SK-N-SH (cell line): Measurements from ENCODE around the gene PRKCQ.
"Not testable (repeated sequence)": the region's sequence is repeated elsewhere in the genome, so short reads cannot be mapped to it uniquely, and the experiment has no call there.

Experiments
- ELF1 ChIP-seq: IDR thresholded peaks from 2 replicates; pipeline ENCODE4 v1.4.0; 2012
- EP300 ChIP-seq, 2 experiments: IDR thresholded peaks; 2 replicates each; pipeline versions ENCODE4 v1.4.0 to v1.6.1; 2012; ENCODE audit warnings: borderline replicate concordance in 1 of 2, low read depth in 1 of 2, low read length in 1 of 2
- FOXM1 ChIP-seq: IDR thresholded peaks from 2 replicates; pipeline ENCODE4 v1.4.0; 2012; ENCODE audit warnings: low read depth, mild to moderate bottlenecking
- NFIC ChIP-seq: IDR thresholded peaks from 2 replicates; pipeline ENCODE4 v1.4.0; 2012; ENCODE audit warnings: borderline replicate concordance
- POLR2AphosphoS5 ChIP-seq: IDR thresholded peaks from 2 replicates; pipeline ENCODE4 v1.6.1; 2012; ENCODE audit warnings: low read depth, low read length
- RAD21 ChIP-seq: IDR thresholded peaks from 2 replicates; pipeline ENCODE4 v1.6.1; 2012; ENCODE audit warnings: mild to moderate bottlenecking, low read length
- RFX5 ChIP-seq: IDR thresholded peaks from 2 replicates; pipeline ENCODE4 v1.6.1; 2012; ENCODE audit warnings: mild to moderate bottlenecking, improper control_type of control experiment, low read length
- TF ChIP-seq, protein P1 (sequence below): fragments of 200-600 bp; sonication (generic); IDR thresholded peaks from 2 replicates; pipeline ENCODE4 v1.6.1; 2017; ENCODE audit warnings: antibody characterized with exemption, mild to moderate bottlenecking, moderate library complexity
- TF ChIP-seq, protein P2 (sequence below): IDR thresholded peaks from 2 replicates; pipeline ENCODE4 v1.4.0; 2012; ENCODE audit warnings: low read depth
- TF ChIP-seq, protein P3 (sequence below): IDR thresholded peaks from 2 replicates; pipeline ENCODE4 v1.6.1; 2012; ENCODE audit warnings: mild to moderate bottlenecking, low read depth, low read length, moderate library complexity
- TF ChIP-seq, protein P4 (sequence below): IDR thresholded peaks from 2 replicates; pipeline ENCODE4 v1.4.0; 2012; ENCODE audit warnings: low read depth, borderline replicate concordance

DNA sequence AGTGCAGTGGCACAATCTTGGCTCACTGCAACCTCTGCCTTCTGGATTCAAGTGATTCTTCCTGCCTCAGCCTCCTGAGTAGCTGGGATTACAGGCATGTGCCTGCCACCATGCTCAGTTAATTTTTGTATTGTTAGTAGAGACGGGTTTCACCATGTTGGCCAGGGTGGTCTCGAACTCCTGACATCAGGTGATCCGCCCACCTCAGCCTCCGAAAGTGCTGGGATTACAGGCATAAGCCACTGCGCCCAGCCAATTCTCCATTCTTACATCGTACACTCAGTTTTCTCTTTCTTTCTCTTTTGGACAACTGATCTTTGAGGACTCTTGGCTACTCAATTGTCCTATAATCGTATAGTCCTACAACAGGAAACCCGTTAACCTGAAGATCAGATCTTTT is 2.8 kb upstream of the PRKCQ start:
- TF ChIP-seq, protein P1, sequence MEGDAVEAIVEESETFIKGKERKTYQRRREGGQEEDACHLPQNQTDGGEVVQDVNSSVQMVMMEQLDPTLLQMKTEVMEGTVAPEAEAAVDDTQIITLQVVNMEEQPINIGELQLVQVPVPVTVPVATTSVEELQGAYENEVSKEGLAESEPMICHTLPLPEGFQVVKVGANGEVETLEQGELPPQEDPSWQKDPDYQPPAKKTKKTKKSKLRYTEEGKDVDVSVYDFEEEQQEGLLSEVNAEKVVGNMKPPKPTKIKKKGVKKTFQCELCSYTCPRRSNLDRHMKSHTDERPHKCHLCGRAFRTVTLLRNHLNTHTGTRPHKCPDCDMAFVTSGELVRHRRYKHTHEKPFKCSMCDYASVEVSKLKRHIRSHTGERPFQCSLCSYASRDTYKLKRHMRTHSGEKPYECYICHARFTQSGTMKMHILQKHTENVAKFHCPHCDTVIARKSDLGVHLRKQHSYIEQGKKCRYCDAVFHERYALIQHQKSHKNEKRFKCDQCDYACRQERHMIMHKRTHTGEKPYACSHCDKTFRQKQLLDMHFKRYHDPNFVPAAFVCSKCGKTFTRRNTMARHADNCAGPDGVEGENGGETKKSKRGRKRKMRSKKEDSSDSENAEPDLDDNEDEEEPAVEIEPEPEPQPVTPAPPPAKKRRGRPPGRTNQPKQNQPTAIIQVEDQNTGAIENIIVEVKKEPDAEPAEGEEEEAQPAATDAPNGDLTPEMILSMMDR, result not testable (repeated sequence)
- not testable (repeated sequence) for TF ChIP-seq NFIC; RAD21; EP300 (IDR thresholded peaks at IDR 0.05; ENCODE audit: borderline replicate concordance in 1 of 2, low read depth in 1 of 2, low read length in 1 of 2); ELF1; FOXM1; POLR2AphosphoS5; RFX5
- TF ChIP-seq, protein P2, sequence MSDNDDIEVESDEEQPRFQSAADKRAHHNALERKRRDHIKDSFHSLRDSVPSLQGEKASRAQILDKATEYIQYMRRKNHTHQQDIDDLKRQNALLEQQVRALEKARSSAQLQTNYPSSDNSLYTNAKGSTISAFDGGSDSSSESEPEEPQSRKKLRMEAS, result not testable (repeated sequence)
- TF ChIP-seq, protein P3, sequence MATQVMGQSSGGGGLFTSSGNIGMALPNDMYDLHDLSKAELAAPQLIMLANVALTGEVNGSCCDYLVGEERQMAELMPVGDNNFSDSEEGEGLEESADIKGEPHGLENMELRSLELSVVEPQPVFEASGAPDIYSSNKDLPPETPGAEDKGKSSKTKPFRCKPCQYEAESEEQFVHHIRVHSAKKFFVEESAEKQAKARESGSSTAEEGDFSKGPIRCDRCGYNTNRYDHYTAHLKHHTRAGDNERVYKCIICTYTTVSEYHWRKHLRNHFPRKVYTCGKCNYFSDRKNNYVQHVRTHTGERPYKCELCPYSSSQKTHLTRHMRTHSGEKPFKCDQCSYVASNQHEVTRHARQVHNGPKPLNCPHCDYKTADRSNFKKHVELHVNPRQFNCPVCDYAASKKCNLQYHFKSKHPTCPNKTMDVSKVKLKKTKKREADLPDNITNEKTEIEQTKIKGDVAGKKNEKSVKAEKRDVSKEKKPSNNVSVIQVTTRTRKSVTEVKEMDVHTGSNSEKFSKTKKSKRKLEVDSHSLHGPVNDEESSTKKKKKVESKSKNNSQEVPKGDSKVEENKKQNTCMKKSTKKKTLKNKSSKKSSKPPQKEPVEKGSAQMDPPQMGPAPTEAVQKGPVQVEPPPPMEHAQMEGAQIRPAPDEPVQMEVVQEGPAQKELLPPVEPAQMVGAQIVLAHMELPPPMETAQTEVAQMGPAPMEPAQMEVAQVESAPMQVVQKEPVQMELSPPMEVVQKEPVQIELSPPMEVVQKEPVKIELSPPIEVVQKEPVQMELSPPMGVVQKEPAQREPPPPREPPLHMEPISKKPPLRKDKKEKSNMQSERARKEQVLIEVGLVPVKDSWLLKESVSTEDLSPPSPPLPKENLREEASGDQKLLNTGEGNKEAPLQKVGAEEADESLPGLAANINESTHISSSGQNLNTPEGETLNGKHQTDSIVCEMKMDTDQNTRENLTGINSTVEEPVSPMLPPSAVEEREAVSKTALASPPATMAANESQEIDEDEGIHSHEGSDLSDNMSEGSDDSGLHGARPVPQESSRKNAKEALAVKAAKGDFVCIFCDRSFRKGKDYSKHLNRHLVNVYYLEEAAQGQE, result not testable (repeated sequence)
- TF ChIP-seq, protein P4, sequence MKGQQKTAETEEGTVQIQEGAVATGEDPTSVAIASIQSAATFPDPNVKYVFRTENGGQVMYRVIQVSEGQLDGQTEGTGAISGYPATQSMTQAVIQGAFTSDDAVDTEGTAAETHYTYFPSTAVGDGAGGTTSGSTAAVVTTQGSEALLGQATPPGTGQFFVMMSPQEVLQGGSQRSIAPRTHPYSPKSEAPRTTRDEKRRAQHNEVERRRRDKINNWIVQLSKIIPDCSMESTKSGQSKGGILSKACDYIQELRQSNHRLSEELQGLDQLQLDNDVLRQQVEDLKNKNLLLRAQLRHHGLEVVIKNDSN, result not testable (repeated sequence)
